Measurements from ENCODE around the gene FADS1.

The FADS1 gene

GRCh38 chr11:61806785-61807184 lies 10.0 kb downstream of the FADS1 start:
- no peak for TF ChIP-seq CTCF (IDR thresholded peaks at IDR 0.05; ENCODE audit: low read length)
- TF ChIP-seq EZH2 (IDR thresholded peaks at IDR 0.05; ENCODE audit: borderline replicate concordance, low read length) = no peak
- Histone ChIP-seq H3K4me2 (ENCODE audit: low read length) (no peak overlapping the region), H3K79me2 (ENCODE audit: insufficient read depth, low read length) (no peaks in the 10 kb centered on the region), H3K27me3 (ENCODE audit: insufficient read depth, low read length) (no peaks in the 10 kb centered on the region), H3K4me1 (ENCODE audit: insufficient read depth, low read length, severe bottlenecking) (no peaks in the 10 kb centered on the region), H4K20me1 (ENCODE audit: insufficient read depth, low read length) (no peaks in the 10 kb centered on the region), H3F3A (ENCODE audit: insufficient read depth, low read length) (no peaks in the 10 kb centered on the region), H3K27ac (ENCODE audit: low read depth, low read length, poor library complexity, severe bottlenecking) (no peak overlapping the region), H2AFZ (ENCODE audit: low read length) (no peak overlapping the region), H3K9ac (ENCODE audit: low read length) (no peak overlapping the region), H3K9me2 (ENCODE audit: low read depth, low read length) (no peaks in the 10 kb centered on the region), H3K4me3 (ENCODE audit: low read depth, low read length, poor library complexity, severe bottlenecking) (no peak overlapping the region), H3K36me3 (ENCODE audit: insufficient read depth, low read length) (peaks cover 48% of the 10 kb centered on the region), H3K9me3 (ENCODE audit: low read length) (no peaks in the 10 kb centered on the region)

- Histone ChIP-seq H3K9me3 (ENCODE audit: low read length) (no peaks in the 10 kb centered on the region), H3K36me3 (ENCODE audit: insufficient read depth, low read length) (peaks cover 38% of the 10 kb centered on the region), H3K4me2 (ENCODE audit: low read length) (no peak overlapping the region), H3K4me3 (ENCODE audit: low read depth, low read length, poor library complexity, severe bottlenecking) (no peak overlapping the region), H3K9ac (ENCODE audit: low read length) (no peak overlapping the region), H3K79me2 (ENCODE audit: insufficient read depth, low read length) (no peaks in the 10 kb centered on the region), H3K9me2 (ENCODE audit: low read depth, low read length) (no peaks in the 10 kb centered on the region), H3F3A (ENCODE audit: insufficient read depth, low read length) (no peaks in the 10 kb centered on the region), H3K27me3 (ENCODE audit: insufficient read depth, low read length) (no peaks in the 10 kb centered on the region), H3K4me1 (ENCODE audit: insufficient read depth, low read length, severe bottlenecking) (no peaks in the 10 kb centered on the region), H3K27ac (ENCODE audit: low read depth, low read length, poor library complexity, severe bottlenecking) (no peak overlapping the region), H2AFZ (ENCODE audit: low read length) (no peak overlapping the region), H4K20me1 (ENCODE audit: insufficient read depth, low read length) (no peaks in the 10 kb centered on the region)
- TF ChIP-seq EZH2 (IDR thresholded peaks at IDR 0.05; ENCODE audit: borderline replicate concordance, low read length) = no peak
- TF ChIP-seq CTCF (IDR thresholded peaks at IDR 0.05; ENCODE audit: low read length) = no peak
Observed at GRCh38 chr11:61805146-61805545, 11.7 kb downstream of the FADS1 start.

GRCh38 chr11:61803889-61804647 lies 12.7 kb downstream of the FADS1 start:
- no peak overlapping the region for H3K27ac ChIP-seq (ENCODE audit: low read depth, low read length, poor library complexity, severe bottlenecking)
- H3K79me2 ChIP-seq (ENCODE audit: insufficient read depth, low read length) = no peaks in the 10 kb centered on the region
- H4K20me1 ChIP-seq (ENCODE audit: insufficient read depth, low read length) = no peaks in the 10 kb centered on the region
- H3F3A ChIP-seq (ENCODE audit: insufficient read depth, low read length) = no peaks in the 10 kb centered on the region
- H3K9me3 ChIP-seq (ENCODE audit: low read length) = no peaks in the 10 kb centered on the region
- peaks cover 37% of the 10 kb centered on the region for H3K36me3 ChIP-seq (ENCODE audit: insufficient read depth, low read length)
- no peaks in the 10 kb centered on the region for H3K9me2 ChIP-seq (ENCODE audit: low read depth, low read length)
- H3K27me3 ChIP-seq (ENCODE audit: insufficient read depth, low read length) = no peaks in the 10 kb centered on the region
- no peak for TF ChIP-seq CTCF (IDR thresholded peaks at IDR 0.05; ENCODE audit: low read length)
- TF ChIP-seq EZH2 (IDR thresholded peaks at IDR 0.05; ENCODE audit: borderline replicate concordance, low read length) = no peak
- no peak overlapping the region for H3K9ac ChIP-seq (ENCODE audit: low read length)
- no peak overlapping the region for H2AFZ ChIP-seq (ENCODE audit: low read length)
- H3K4me1 ChIP-seq (ENCODE audit: insufficient read depth, low read length, severe bottlenecking) = peaks cover 7% of the 10 kb centered on the region
- H3K4me2 ChIP-seq (ENCODE audit: low read length) = no peak overlapping the region
- H3K4me3 ChIP-seq (ENCODE audit: low read depth, low read length, poor library complexity, severe bottlenecking) = no peak overlapping the region
